K562 (cell line): ENCODE measurements around the gene SUPT16H. TPM values are rescaled to one million over a fixed set of nuclear protein-coding genes. Genes with fewer than 3 reads are reported as not detected.

Experiments
- GTF3C2 ChIP-seq: IDR thresholded peaks from 3 replicates; pipeline ENCODE4 v1.6.1; 2011; ENCODE audit warnings: borderline replicate concordance, mild to moderate bottlenecking, moderate library complexity; ENCODE audit not compliant: insufficient read length; ENCODE audit errors: extremely low read depth
- HDAC3 ChIP-seq: fragments of 450-650 bp; IDR thresholded peaks from 2 replicates; pipeline ENCODE4 v1.6.1; 2018; ENCODE audit warnings: borderline replicate concordance, mild to moderate bottlenecking, moderate library complexity; ENCODE audit not compliant: partially characterized antibody
- KDM1A ChIP-seq, 2 experiments: fragments of 450-650 bp; IDR thresholded peaks; 2 replicates each; pipeline ENCODE4 v1.6.1; 2016; ENCODE audit warnings: mild to moderate bottlenecking in 2 of 2
- SNIP1 ChIP-seq: fragments of 450-650 bp; IDR thresholded peaks from 2 replicates; pipeline ENCODE4 v1.7.1; 2017; ENCODE audit warnings: low read depth, mild to moderate bottlenecking
- SRF ChIP-seq, 2 experiments: fragments of 250-450, 450-650 bp in 1 of 2; sonication (Bioruptor Pico) in 1 of 2; sonication (generic) in 1 of 2; formaldehyde crosslinking; IDR thresholded peaks; 2 replicates each; pipeline versions ENCODE4 v1.5.0 to v1.5.1; 2020 to 2022; ENCODE audit warnings: mild to moderate bottlenecking in 1 of 2, missing genetic modification reagents in 1 of 2
- polyA plus RNA-seq, 8 experiments: library from polyadenylated mRNA; depleted of rRNA in 4 of 8; stranded (reverse) in 5 of 8; unstranded in 3 of 8; fragments of >200 nt; fragmentation: Nextera tagmentation in 2 of 8; fragmentation: Illumina TruSeq in 1 of 8; extraction: Ambion mirVana in 2 of 8; extraction: Trizol in 1 of 8; gene quantifications; 2 replicates each; pipeline versions ENCODE4 v1.2.1 to v1.2.3, GENCODE V29; 2011 to 2014; ENCODE audit warnings: inconsistent platforms in 1 of 8, missing spikeins in 1 of 8
- total RNA-seq, 7 experiments: library from RNA; depleted of rRNA in 6 of 7; stranded (reverse); fragments of >200 nt in 6 of 7; fragmentation: Illumina TruSeq in 2 of 7; extraction: Trizol in 2 of 7; gene quantifications; 2 replicates each; pipeline versions ENCODE4 v1.2.1 to v1.2.3, GENCODE V29; 2011 to 2021; ENCODE audit warnings: low replicate concordance in 1 of 7

The SUPT16H gene
- total and polyA plus RNA-seq, 9 of the 15 experiments (the other 6 are each of a cell fraction or from before 2014, with no cell fraction given): 75.4 to 152 (median 105) TPM

- no peak for TF ChIP-seq HDAC3
- TF ChIP-seq KDM1A (IDR thresholded peaks at IDR 0.05): peak; percentile 8 to 18; a peak in 1 of 4 replicates
- no peak for TF ChIP-seq SNIP1
- TF ChIP-seq GTF3C2: no peak
- no peak for TF ChIP-seq SRF (CRISPR knock-in tag; IDR thresholded peaks at IDR 0.05)
- TF ChIP-seq, all 486 proteins: peak for 3
Observed at GRCh38 chr14:21343035-21343794, 40.6 kb downstream of the SUPT16H start (continued).
